Lung (tissue), 12 donors: ENCODE results near the gene TMEM131L. TPM values are rescaled to one million over a fixed set of nuclear protein-coding genes. Genes with fewer than 3 reads are reported as not detected.

Source experiments
- ATAC-seq: fragments of 200-7000 bp; cut with Tn5 transposase; one replicate; pipeline ENCODE4 v1.9.1; 2020; ENCODE audit warnings: moderate number of reproducible peaks; ENCODE audit not compliant: insufficient read depth, low FRiP score
- DNase-seq, 3 donors: peaks; one replicate each; pipeline ENCODE4 v3.0.0-alpha.2; 2013 to 2017
- H3K27ac ChIP-seq, 2 donors: one replicate each; pipeline ENCODE4 v1.5.1; 2013; ENCODE audit warnings: mild to moderate bottlenecking in 2 of 2, moderate library complexity in 2 of 2, control low read depth in 1 of 2, inconsistent platforms in 1 of 2, low read depth in 1 of 2, low read length in 1 of 2
- H3K27me3 ChIP-seq, 3 donors: one replicate each; pipeline ENCODE4 v1.5.1; 2013; ENCODE audit warnings: low read length in 2 of 3; ENCODE audit not compliant: control insufficient read depth in 3 of 3, insufficient read depth in 3 of 3
- H3K36me3 ChIP-seq, 4 donors: one replicate each; pipeline ENCODE4 v1.5.1; 2013; ENCODE audit warnings: low read length in 4 of 4, mild to moderate bottlenecking in 1 of 4, moderate library complexity in 1 of 4; ENCODE audit not compliant: control insufficient read depth in 4 of 4, insufficient read depth in 4 of 4
- H3K4me1 ChIP-seq, 5 donors: one replicate each; pipeline ENCODE4 v1.5.1; 2013; ENCODE audit warnings: low read length in 5 of 5, mild to moderate bottlenecking in 2 of 5, moderate library complexity in 1 of 5; ENCODE audit not compliant: control insufficient read depth in 5 of 5, insufficient read depth in 5 of 5
- H3K4me3 ChIP-seq: one replicate; pipeline ENCODE4 v1.5.1; 2013; ENCODE audit warnings: mild to moderate bottlenecking, control low read depth, moderate library complexity
- H3K9ac ChIP-seq, 2 donors: one replicate each; pipeline ENCODE4 v1.5.1; 2013; ENCODE audit warnings: low read length in 2 of 2, control low read depth in 1 of 2; ENCODE audit not compliant: insufficient read depth in 1 of 2
- H3K9me3 ChIP-seq, 4 donors: one replicate each; pipeline ENCODE4 v1.5.1; 2013; ENCODE audit warnings: low read length in 3 of 4, mild to moderate bottlenecking in 1 of 4, moderate library complexity in 1 of 4; ENCODE audit not compliant: control insufficient read depth in 4 of 4, insufficient read depth in 3 of 4
- WGBS, 2 donors: extraction: QIAGEN DNeasy Blood & Tissue Kit; methylation state at CpG; one replicate each; pipeline ENCODE4 v1.1.7; 2013; 5-methylcytosine and 5-hydroxymethylcytosine counted together
- polyA plus RNA-seq, 2 donors: library from polyadenylated mRNA; stranded (reverse); fragments of 200-250 nt; gene quantifications; one replicate each; pipeline ENCODE4 v1.2.1, GENCODE V29; 2013
- total RNA-seq, 2 donors: library from RNA; depleted of rRNA in 1 of 2; stranded (reverse); fragments of >200 nt in 1 of 2; gene quantifications; one replicate each; pipeline ENCODE4 v1.2.1, GENCODE V29; 2014 to 2021
- TF ChIP-seq, protein P1 (sequence below): IDR thresholded peaks from 2 replicates; pipeline ENCODE4 v1.5.1; 2012; ENCODE audit warnings: mild to moderate bottlenecking; ENCODE audit errors: control extremely low read depth, extremely low read depth
- donor health status: control.
- donor health status: control.
- donor health status: Bipolar disorder and iron deficiency.
- donor health status: healthy.
- donor health status: DM: yes; HTN: yes; CAD: no.

TMEM131L gene
- total and polyA plus RNA-seq, 4 donors, result 2.9 to 40.6 (median 11.8) TPM

DNA sequence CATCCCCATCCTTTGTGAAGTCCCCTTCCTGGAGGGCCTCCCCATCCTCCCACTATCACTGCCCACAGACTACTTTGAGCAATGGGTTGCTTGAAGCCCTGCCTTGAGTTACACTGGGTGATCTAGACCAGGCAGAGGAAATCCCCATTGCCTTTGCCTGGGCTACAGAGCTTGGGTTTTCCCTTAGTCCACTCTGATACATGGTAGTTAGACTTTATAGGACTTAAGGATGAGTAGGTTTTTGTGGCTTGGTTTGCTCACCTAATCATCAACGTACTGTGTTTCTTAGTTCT lies 56.6 kb downstream of the TMEM131L start:
- TF ChIP-seq, protein P1, sequence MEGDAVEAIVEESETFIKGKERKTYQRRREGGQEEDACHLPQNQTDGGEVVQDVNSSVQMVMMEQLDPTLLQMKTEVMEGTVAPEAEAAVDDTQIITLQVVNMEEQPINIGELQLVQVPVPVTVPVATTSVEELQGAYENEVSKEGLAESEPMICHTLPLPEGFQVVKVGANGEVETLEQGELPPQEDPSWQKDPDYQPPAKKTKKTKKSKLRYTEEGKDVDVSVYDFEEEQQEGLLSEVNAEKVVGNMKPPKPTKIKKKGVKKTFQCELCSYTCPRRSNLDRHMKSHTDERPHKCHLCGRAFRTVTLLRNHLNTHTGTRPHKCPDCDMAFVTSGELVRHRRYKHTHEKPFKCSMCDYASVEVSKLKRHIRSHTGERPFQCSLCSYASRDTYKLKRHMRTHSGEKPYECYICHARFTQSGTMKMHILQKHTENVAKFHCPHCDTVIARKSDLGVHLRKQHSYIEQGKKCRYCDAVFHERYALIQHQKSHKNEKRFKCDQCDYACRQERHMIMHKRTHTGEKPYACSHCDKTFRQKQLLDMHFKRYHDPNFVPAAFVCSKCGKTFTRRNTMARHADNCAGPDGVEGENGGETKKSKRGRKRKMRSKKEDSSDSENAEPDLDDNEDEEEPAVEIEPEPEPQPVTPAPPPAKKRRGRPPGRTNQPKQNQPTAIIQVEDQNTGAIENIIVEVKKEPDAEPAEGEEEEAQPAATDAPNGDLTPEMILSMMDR, result no peak
- no peaks in the 10 kb centered on the region for H3K27me3 ChIP-seq
- no peak overlapping the region for H3K4me3 ChIP-seq
- no peak overlapping the region for H3K9ac ChIP-seq
- no peak for DNase-seq
- WGBS, 2 donors, result 88 to 92% methylated on average over 1 of the region's 1 CpG
- no peaks in the 10 kb centered on the region for H3K36me3 ChIP-seq
- peaks cover 6 to 38% (median 13%) of the 10 kb centered on the region in 5 donors for H3K4me1 ChIP-seq
- no peak for ATAC-seq
- no peaks in the 10 kb centered on the region for H3K9me3 ChIP-seq
- no peak overlapping the region for H3K27ac ChIP-seq

DNA sequence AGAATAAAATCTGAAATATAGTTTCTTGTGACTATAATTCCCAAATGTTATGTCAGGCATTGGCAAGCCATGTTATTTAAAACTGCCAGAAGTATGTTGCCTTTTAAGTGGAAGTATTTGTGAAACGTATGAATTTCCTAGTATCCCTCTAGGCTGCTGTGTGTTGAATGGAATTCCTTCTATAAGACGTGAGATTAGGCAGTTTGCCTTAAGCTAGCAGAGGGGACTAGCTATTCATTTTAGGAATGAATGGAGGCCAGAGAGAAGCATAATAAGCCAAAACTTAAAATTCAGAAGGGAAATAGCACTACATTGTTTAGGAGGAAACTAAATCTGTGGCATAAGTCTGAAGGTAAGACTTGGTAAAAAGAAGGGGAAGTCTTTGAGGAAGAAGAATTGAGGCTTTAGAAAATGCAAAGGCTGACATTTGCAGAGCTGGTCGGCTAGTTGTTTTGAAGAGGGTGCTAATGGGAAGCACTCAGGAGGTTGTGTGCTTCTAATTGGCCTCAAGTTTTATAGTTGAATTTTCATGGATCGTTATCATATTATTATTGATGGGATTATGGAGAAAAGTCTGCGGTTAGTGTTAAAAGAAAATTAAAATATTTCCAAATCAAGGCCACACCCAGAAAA lies 57.1 kb downstream of the TMEM131L start:
- Histone ChIP-seq H3K4me3 (no peak overlapping the region), H3K4me1 (peaks cover 6 to 37% (median 13%) of the 10 kb centered on the region in 5 donors), H3K36me3 (no peaks in the 10 kb centered on the region), H3K9ac (no peak overlapping the region), H3K9me3 (no peaks in the 10 kb centered on the region), H3K27me3 (no peaks in the 10 kb centered on the region), H3K27ac (no peak overlapping the region)
- DNase-seq (peak in 2 of 3 donors; percentile 62 to 68), ATAC-seq (no peak)
- TF ChIP-seq, protein P1, result no peak
- WGBS, 2 donors, result 60 to 70% methylated on average over 5 of the region's 5 CpGs

DNA sequence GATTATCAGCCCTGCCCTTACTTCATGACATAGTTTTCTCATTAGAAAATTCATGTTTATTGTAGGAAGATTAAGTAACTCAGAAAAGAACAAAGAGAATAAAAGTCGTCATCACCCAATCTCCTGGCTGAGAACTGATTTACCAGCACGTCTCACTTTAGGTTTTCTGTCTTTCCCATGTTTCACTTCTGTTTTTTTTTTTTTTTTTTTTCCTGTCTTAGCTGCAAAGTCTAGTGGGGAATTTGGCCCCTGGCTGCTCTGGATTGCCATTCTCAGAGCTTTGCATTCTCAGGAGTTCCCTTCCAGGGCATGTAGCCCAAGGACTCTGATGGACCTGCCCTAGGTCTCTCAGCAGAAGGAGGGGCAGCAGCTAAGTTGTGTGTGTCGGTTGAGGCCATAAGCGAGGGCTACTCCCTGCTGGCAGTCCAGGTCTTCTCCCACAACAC lies 57.8 kb downstream of the TMEM131L start:
- 59 to 66% methylated on average over 4 of the region's 4 CpGs for WGBS, 2 donors
- peaks cover 6 to 35% (median 8%) of the 10 kb centered on the region in 5 donors for H3K4me1 ChIP-seq

More for the DNA sequence above, 57.8 kb downstream of the TMEM131L start:
- no peaks in the 10 kb centered on the region for H3K27me3 ChIP-seq
- ATAC-seq (no peak), DNase-seq (peak in 1 of 3 donors; percentile 35)
- no peak overlapping the region for H3K4me3 ChIP-seq
- no peaks in the 10 kb centered on the region for H3K36me3 ChIP-seq
- TF ChIP-seq, protein P1, result no peak
- H3K27ac ChIP-seq, result no peak overlapping the region
- H3K9me3 ChIP-seq, result no peaks in the 10 kb centered on the region
- no peak overlapping the region for H3K9ac ChIP-seq
